ENCODE measurements around the gene ABTB1. TPM values are rescaled to one million over a fixed set of nuclear protein-coding genes. Genes with fewer than 3 reads are reported as not detected.
"Not testable (repeated sequence)": the region's sequence is repeated elsewhere in the genome, so short reads cannot be mapped to it uniquely, and the experiment has no call there.

ABTB1 gene
- total and polyA plus RNA-seq, 5 donors from 2014 or later = 120 to 130 (median 123) TPM

GRCh38 chr3:127698691-127699415 is 26.1 kb downstream of the ABTB1 start:
- Mint-ChIP-seq H3K4me3 (no peak overlapping the region), H3K27me3 (peaks cover 11% of the 10 kb centered on the region), H3K4me1 (peaks cover 0 to 2% (median under 1%) of the 10 kb centered on the region in 4 donors), H3K27ac (no peak overlapping the region), H3K9me3 (peaks cover 0 to 4% (median 1%) of the 10 kb centered on the region in 7 donors), H3K36me3 (no peaks in the 10 kb centered on the region)
- H3K27ac ChIP-seq (ENCODE audit: insufficient read depth, low read length, poor library complexity, severe bottlenecking) = no peak overlapping the region
- H3K9me3 ChIP-seq (ENCODE audit: control insufficient read depth in 2 of 2, low read length in 2 of 2) = no peaks in the 10 kb centered on the region
- no peaks in the 10 kb centered on the region for H3K4me1 ChIP-seq (ENCODE audit: control insufficient read depth, insufficient read depth, low read length, poor library complexity, severe bottlenecking)
- H3K36me3 ChIP-seq (ENCODE audit: control insufficient read depth, insufficient read depth, low read length) = no peaks in the 10 kb centered on the region
- DNase-seq (no peak), ATAC-seq (ENCODE audit: low read depth in 2 of 2) (no peak)
- no peak overlapping the region for H3K4me3 ChIP-seq (ENCODE audit: low read depth, low read length)
- H3K27me3 ChIP-seq (ENCODE audit: control insufficient read depth, insufficient read depth, low read length) = peaks cover 2% of the 10 kb centered on the region

GRCh38 chr3:127699416-127700300 is 26.9 kb downstream of the ABTB1 start:
- Histone ChIP-seq H3K27me3 (ENCODE audit: control insufficient read depth, insufficient read depth, low read length) (peaks cover 3% of the 10 kb centered on the region), H3K9me3 (ENCODE audit: control insufficient read depth in 2 of 2, low read length in 2 of 2) (no peaks in the 10 kb centered on the region), H3K27ac (ENCODE audit: insufficient read depth, low read length, poor library complexity, severe bottlenecking) (no peak overlapping the region), H3K4me1 (ENCODE audit: control insufficient read depth, insufficient read depth, low read length, poor library complexity, severe bottlenecking) (no peaks in the 10 kb centered on the region), H3K36me3 (ENCODE audit: control insufficient read depth, insufficient read depth, low read length) (no peaks in the 10 kb centered on the region), H3K4me3 (ENCODE audit: low read depth, low read length) (no peak overlapping the region)
- ATAC-seq (ENCODE audit: low read depth in 2 of 2) (no peak), DNase-seq (no peak)
- Mint-ChIP-seq H3K4me1 (peaks cover 0 to 4% (median 1%) of the 10 kb centered on the region in 4 donors), H3K36me3 (no peaks in the 10 kb centered on the region), H3K27me3 (peaks cover 11% of the 10 kb centered on the region), H3K27ac (no peak overlapping the region), H3K9me3 (peaks cover 0 to 8% (median 1%) of the 10 kb centered on the region in 7 donors), H3K4me3 (no peak overlapping the region)

DNA sequence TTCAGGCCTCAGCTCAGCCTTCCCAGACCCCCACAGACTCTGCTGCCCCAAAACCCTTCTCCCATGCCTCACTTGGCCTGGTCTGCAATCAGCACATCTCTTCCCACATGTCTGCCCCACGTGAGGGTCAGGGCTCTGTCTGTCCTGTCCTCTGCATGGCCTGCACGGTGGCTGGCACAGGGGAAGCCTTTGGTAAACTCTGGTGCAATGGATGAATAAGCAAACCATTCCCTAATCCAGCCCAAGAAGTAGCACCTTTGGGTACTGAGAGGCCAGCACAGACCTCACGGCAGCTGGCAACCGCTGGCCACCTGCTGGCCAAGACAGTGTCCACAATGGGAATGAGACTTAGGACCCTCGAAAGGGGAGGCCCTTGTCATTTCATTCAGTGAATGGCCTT is 27.7 kb downstream of the ABTB1 start:
- Histone ChIP-seq H3K4me3 (ENCODE audit: low read depth, low read length) (no peak overlapping the region), H3K4me1 (ENCODE audit: control insufficient read depth, insufficient read depth, low read length, poor library complexity, severe bottlenecking) (no peaks in the 10 kb centered on the region), H3K27me3 (ENCODE audit: control insufficient read depth, insufficient read depth, low read length) (peaks cover 3% of the 10 kb centered on the region), H3K9me3 (ENCODE audit: control insufficient read depth in 2 of 2, low read length in 2 of 2) (no peaks in the 10 kb centered on the region), H3K36me3 (ENCODE audit: control insufficient read depth, insufficient read depth, low read length) (no peaks in the 10 kb centered on the region), H3K27ac (ENCODE audit: insufficient read depth, low read length, poor library complexity, severe bottlenecking) (no peak overlapping the region)
- Mint-ChIP-seq H3K27ac (no peak overlapping the region), H3K27me3 (peaks cover 12% of the 10 kb centered on the region), H3K4me3 (no peak overlapping the region), H3K36me3 (no peaks in the 10 kb centered on the region), H3K4me1 (peaks cover 0 to 4% (median 1%) of the 10 kb centered on the region in 4 donors), H3K9me3 (peaks cover 0 to 8% (median 2%) of the 10 kb centered on the region in 7 donors)
- ATAC-seq (ENCODE audit: low read depth in 2 of 2) = no peak
- DNase-seq = no peak

- no peak overlapping the region for H3K27ac Mint-ChIP-seq
- H3K4me3 Mint-ChIP-seq = no peak overlapping the region
- H3K36me3 ChIP-seq (ENCODE audit: control insufficient read depth, insufficient read depth, low read length) = no peaks in the 10 kb centered on the region
These were observed 28.6 kb downstream of the ABTB1 start for GRCh38 chr3:127701280-127701911.

DNA sequence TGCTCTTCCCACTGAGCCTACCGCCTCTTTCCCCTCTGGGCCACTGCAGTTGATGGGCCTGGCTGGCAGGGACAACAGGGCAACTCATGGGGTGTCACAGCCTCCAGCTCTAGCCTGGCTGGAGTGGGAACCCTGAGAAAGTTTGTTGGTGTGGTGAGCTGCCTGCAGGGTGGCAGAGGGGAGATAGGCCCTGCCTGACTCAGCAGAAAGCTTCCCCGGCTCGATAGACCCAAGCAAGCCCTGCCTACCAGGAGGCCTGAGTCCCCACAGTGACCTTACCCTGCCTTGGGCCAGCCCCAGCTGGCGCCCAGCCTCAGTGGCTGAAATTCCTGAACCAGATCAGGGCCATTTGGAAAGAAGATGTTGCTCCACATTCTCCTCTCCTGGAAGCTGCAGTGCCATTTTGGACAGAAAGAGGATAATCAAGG is 29.4 kb downstream of the ABTB1 start:
- H3K4me3 Mint-ChIP-seq = no peak overlapping the region
- no peak overlapping the region for H3K27ac ChIP-seq (ENCODE audit: insufficient read depth, low read length, poor library complexity, severe bottlenecking)
- H3K27me3 ChIP-seq (ENCODE audit: control insufficient read depth, insufficient read depth, low read length) = peaks cover 3% of the 10 kb centered on the region
- H3K4me1 Mint-ChIP-seq = peaks cover 0 to 4% (median 1%) of the 10 kb centered on the region in 4 donors
- ATAC-seq (ENCODE audit: low read depth in 2 of 2) (no peak), DNase-seq (no peak)
- no peaks in the 10 kb centered on the region for H3K9me3 ChIP-seq (ENCODE audit: control insufficient read depth in 2 of 2, low read length in 2 of 2)
- H3K27ac Mint-ChIP-seq = no peak overlapping the region
- H3K4me1 ChIP-seq (ENCODE audit: control insufficient read depth, insufficient read depth, low read length, poor library complexity, severe bottlenecking) = no peaks in the 10 kb centered on the region
- H3K36me3 Mint-ChIP-seq = no peaks in the 10 kb centered on the region
- H3K27me3 Mint-ChIP-seq = peaks cover 17% of the 10 kb centered on the region
- H3K9me3 Mint-ChIP-seq = peaks cover 0 to 8% (median 2%) of the 10 kb centered on the region in 7 donors
- no peaks in the 10 kb centered on the region for H3K36me3 ChIP-seq (ENCODE audit: control insufficient read depth, insufficient read depth, low read length)
- H3K4me3 ChIP-seq (ENCODE audit: low read depth, low read length) = no peak overlapping the region

More at GRCh38 chr3:127701280-127701911, 28.6 kb downstream of the ABTB1 start:
- peaks cover 0 to 4% (median 1%) of the 10 kb centered on the region in 4 donors for H3K4me1 Mint-ChIP-seq
- Histone ChIP-seq H3K4me3 (ENCODE audit: low read depth, low read length) (no peak overlapping the region), H3K27ac (ENCODE audit: insufficient read depth, low read length, poor library complexity, severe bottlenecking) (no peak overlapping the region), H3K4me1 (ENCODE audit: control insufficient read depth, insufficient read depth, low read length, poor library complexity, severe bottlenecking) (no peaks in the 10 kb centered on the region), H3K9me3 (ENCODE audit: control insufficient read depth in 2 of 2, low read length in 2 of 2) (no peaks in the 10 kb centered on the region), H3K27me3 (ENCODE audit: control insufficient read depth, insufficient read depth, low read length) (peaks cover 3% of the 10 kb centered on the region)
- DNase-seq (no peak), ATAC-seq (ENCODE audit: low read depth in 2 of 2) (no peak)
- peaks cover 0 to 8% (median 2%) of the 10 kb centered on the region in 7 donors for H3K9me3 Mint-ChIP-seq
- no peaks in the 10 kb centered on the region for H3K36me3 Mint-ChIP-seq
- peaks cover 12% of the 10 kb centered on the region for H3K27me3 Mint-ChIP-seq

GRCh38 chr3:127704840-127705239 is 32.1 kb downstream of the ABTB1 start:
- H3K27me3 Mint-ChIP-seq = peaks cover 17% of the 10 kb centered on the region
- not testable (repeated sequence) for ATAC-seq (ENCODE audit: low read depth in 2 of 2); H3K27ac Mint-ChIP-seq; H3K27ac ChIP-seq (ENCODE audit: insufficient read depth, low read length, poor library complexity, severe bottlenecking); H3K9me3 ChIP-seq (ENCODE audit: control insufficient read depth in 2 of 2, low read length in 2 of 2); H3K4me1 Mint-ChIP-seq; H3K27me3 ChIP-seq (ENCODE audit: control insufficient read depth, insufficient read depth, low read length); H3K9me3 Mint-ChIP-seq; H3K4me1 ChIP-seq (ENCODE audit: control insufficient read depth, insufficient read depth, low read length, poor library complexity, severe bottlenecking); H3K4me3 Mint-ChIP-seq; H3K4me3 ChIP-seq (ENCODE audit: low read depth, low read length); H3K36me3 Mint-ChIP-seq; H3K36me3 ChIP-seq (ENCODE audit: control insufficient read depth, insufficient read depth, low read length); DNase-seq

- Histone ChIP-seq H3K27ac (ENCODE audit: insufficient read depth, low read length, poor library complexity, severe bottlenecking) (no peak overlapping the region), H3K4me3 (ENCODE audit: low read depth, low read length) (no peak overlapping the region), H3K4me1 (ENCODE audit: control insufficient read depth, insufficient read depth, low read length, poor library complexity, severe bottlenecking) (no peaks in the 10 kb centered on the region), H3K36me3 (ENCODE audit: control insufficient read depth, insufficient read depth, low read length) (no peaks in the 10 kb centered on the region), H3K27me3 (ENCODE audit: control insufficient read depth, insufficient read depth, low read length) (peaks cover 3% of the 10 kb centered on the region), H3K9me3 (ENCODE audit: control insufficient read depth in 2 of 2, low read length in 2 of 2) (no peaks in the 10 kb centered on the region)
- Mint-ChIP-seq H3K4me3 (no peak overlapping the region), H3K27ac (no peak overlapping the region), H3K36me3 (no peaks in the 10 kb centered on the region), H3K9me3 (peaks cover 0 to 8% (median 2%) of the 10 kb centered on the region in 7 donors), H3K4me1 (peaks cover 0 to 2% (median 0%) of the 10 kb centered on the region in 4 donors), H3K27me3 (peaks cover 10% of the 10 kb centered on the region)
- DNase-seq (no peak), ATAC-seq (ENCODE audit: low read depth in 2 of 2) (no peak)
These were observed 33.6 kb downstream of the ABTB1 start for GRCh38 chr3:127706312-127706711.
